ENCODE data around the gene GPR183. TPM values are rescaled to one million over a fixed set of nuclear protein-coding genes. Genes with fewer than 3 reads are reported as not detected.
A peak's percentile ranks its signal among the peaks of the same experiment; 100 is the strongest.

The GPR183 gene
- total and polyA plus RNA-seq, 2 of the 8 experiments (the other 6 are each of a cell fraction or from before 2014, with no cell fraction given): not detected

GRCh38 chr13:99353836-99354235 is 46.6 kb upstream of the GPR183 start:
- no peak overlapping the region for H3K18ac ChIP-seq (ENCODE audit: extremely low read depth, low read length)
- no peaks in the 10 kb centered on the region for H3K4me1 ChIP-seq (replicated peaks in 1 of 4; ENCODE audit: control insufficient read depth in 3 of 4, insufficient read depth in 4 of 4, low read length in 3 of 4)
- H3K27me3 ChIP-seq (replicated peaks in 1 of 4; ENCODE audit: control insufficient read depth in 3 of 4, extremely low read depth in 1 of 4, insufficient read depth in 3 of 4, low read length in 3 of 4): no peaks in the 10 kb centered on the region
- FAIRE-seq (no peak), DNase-seq (ENCODE audit: low read depth in 1 of 2, low spot score in 2 of 2) (peak in 1 of 2 experiments; percentile 26)
- H3K36me3 ChIP-seq (ENCODE audit: control insufficient read depth in 2 of 4, insufficient read depth in 4 of 4, low read length in 3 of 4): peaks cover 0 to 12% (median 4%) of the 10 kb centered on the region in 4 experiments; a peak in 3 of 8 replicates
- no peak overlapping the region for H3K27ac ChIP-seq (ENCODE audit: low read depth, low read length)
- H3K4me3 ChIP-seq (ENCODE audit: extremely low read depth in 1 of 4, insufficient read depth in 2 of 4, low read depth in 3 of 4, low read length in 4 of 4): no peak overlapping the region
- no peak overlapping the region for H4K5ac ChIP-seq (ENCODE audit: insufficient read length, low read depth, low read length)
- H3K79me1 ChIP-seq (ENCODE audit: low read depth, low read length): peaks cover 2% of the 10 kb centered on the region; the same call in 1 of the 2 replicates
- ChIA-PET POLR2A (ENCODE audit: partially characterized antibody) (no interaction called here), CTCF (ENCODE audit: partially characterized antibody) (interaction anchor here (0.7 to 3.3 kb wide), 5 partner anchors 13 to 259 kb away, joined by 3 to 20 read pairs (median 4); no protein-coding TSS in a partner anchor)
- no peak overlapping the region for H3K4ac ChIP-seq (replicated peaks; ENCODE audit: insufficient read length, low read depth, low read length)
- no peak overlapping the region for H2BK15ac ChIP-seq (ENCODE audit: low read length)
- H2BK5ac ChIP-seq (ENCODE audit: low read depth, low read length): no peak overlapping the region
- H3K23ac ChIP-seq (ENCODE audit: insufficient read length): no peak overlapping the region
- TF ChIP-seq SIX5 (IDR thresholded peaks at IDR 0.05; ENCODE audit: low read depth, low read length): no peak
- TF ChIP-seq JUND (IDR thresholded peaks at IDR 0.05; ENCODE audit: low read length): no peak
- no peak for TF ChIP-seq E2F6 (IDR thresholded peaks at IDR 0.05)
- TF ChIP-seq RAD21 (IDR thresholded peaks at IDR 0.05 in 1 of 2, conservative IDR thresholded peaks at IDR 0.05 in 1 of 2; ENCODE audit: low read depth in 2 of 2, low read length in 2 of 2): no peak
- TF ChIP-seq ATF2 (IDR thresholded peaks at IDR 0.05; ENCODE audit: low read length): no peak
- TF ChIP-seq CBX8 (IDR thresholded peaks at IDR 0.05; ENCODE audit: borderline replicate concordance, low read depth, low read length): no peak
- TF ChIP-seq FOSL1 (IDR thresholded peaks at IDR 0.05; ENCODE audit: insufficient read depth, low read depth, low read length): no peak
- no peak for TF ChIP-seq TBP (IDR thresholded peaks at IDR 0.05; ENCODE audit: low read depth, low read length)
- no peak for TF ChIP-seq BCL11A (IDR thresholded peaks at IDR 0.05; ENCODE audit: low read depth in 2 of 2, low read length in 2 of 2)
- no peak for TF ChIP-seq ATF3 (IDR thresholded peaks at IDR 0.05; ENCODE audit: insufficient read depth, low read depth, low read length)
- H4K20me1 ChIP-seq (replicated peaks in 1 of 2; ENCODE audit: control insufficient read depth in 1 of 2, insufficient read depth in 2 of 2, low read length in 2 of 2): peaks cover 0 to 3% of the 10 kb centered on the region in 2 experiments
- no peak overlapping the region for H2BK20ac ChIP-seq (ENCODE audit: low read length)
- H2AK5ac ChIP-seq (ENCODE audit: low read depth, low read length): no peak overlapping the region
- no peaks in the 10 kb centered on the region for H3K79me2 ChIP-seq (ENCODE audit: control insufficient read depth in 1 of 2, insufficient read depth in 2 of 2, low read length in 2 of 2)
- H4K8ac ChIP-seq (ENCODE audit: extremely low read depth, insufficient read depth, low read length): no peak overlapping the region
- H3K9me3 ChIP-seq (ENCODE audit: insufficient read depth in 2 of 2, low read depth in 1 of 2, low read length in 1 of 2): no peaks in the 10 kb centered on the region
- WGBS, 2 experiments (ENCODE audit: extremely low coverage in 1 of 2, insufficient coverage in 1 of 2, insufficient read length in 1 of 2, insufficient replicate concordance in 2 of 2, low coverage in 1 of 2, low lambda C conversion rate in 2 of 2, missing lambda C conversion rate in 1 of 2): 84% methylated on average over 8 of the region's 8 CpGs; no CpG with 5 or more reads in 1 of the 2 experiments
- no peak overlapping the region for H2AFZ ChIP-seq (ENCODE audit: low read length)
- H2BK12ac ChIP-seq (ENCODE audit: low read depth, low read length): no peak overlapping the region
- H3K9ac ChIP-seq (replicated peaks in 1 of 4; ENCODE audit: extremely low read depth in 1 of 4, low read depth in 3 of 4, low read length in 3 of 4): no peak overlapping the region
- no peak overlapping the region for H3K4me2 ChIP-seq (ENCODE audit: insufficient read depth in 1 of 2, low read depth in 2 of 2, low read length in 2 of 2)
- no peak overlapping the region for H3K56ac ChIP-seq (replicated peaks; ENCODE audit: insufficient read length, low read depth, low read length)
- H3K14ac ChIP-seq (ENCODE audit: insufficient read length): no peak overlapping the region
- H4K91ac ChIP-seq (replicated peaks; ENCODE audit: insufficient read length, low read length): no peak overlapping the region
- H2BK120ac ChIP-seq (replicated peaks; ENCODE audit: low read depth, low read length): no peak overlapping the region
- no peaks in the 10 kb centered on the region for H3K23me2 ChIP-seq (ENCODE audit: low read depth, low read length)
